ENCODE data around the gene EQTN.

The EQTN gene

DNA sequence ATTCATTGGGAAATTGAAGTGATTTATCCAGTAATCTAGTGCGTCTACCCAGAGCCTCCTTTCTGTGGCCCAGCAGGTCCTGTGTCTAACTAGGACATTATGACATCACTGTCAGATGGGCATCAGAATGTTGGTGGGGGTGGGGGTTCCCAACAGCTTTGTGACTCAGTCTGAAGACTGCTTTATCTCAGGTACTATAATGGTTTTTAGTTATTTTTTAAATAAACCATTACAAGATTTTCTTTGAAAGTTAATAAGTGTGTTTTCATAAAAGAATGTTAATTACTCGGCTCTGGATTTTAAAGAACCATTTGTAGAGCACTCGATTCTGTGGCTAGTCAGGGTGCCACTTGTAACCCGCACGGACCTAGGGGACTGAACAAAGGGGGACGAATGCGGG, at the start of gene EQTN:
Gene EQTN, minus strand, starts transcription at position 101 of the 400 bp plus-strand sequence. Its CDS starts 95 bp downstream, at position 6.
- H3K36me3 ChIP-seq (ENCODE audit: insufficient read depth, low read depth, low read length), result no peaks in the 10 kb centered on the region
- H3K27me3 ChIP-seq (ENCODE audit: insufficient read depth, low read length), result no peaks in the 10 kb centered on the region
- H3K4me3 ChIP-seq (ENCODE audit: low read length), result no peak within 1 kb of the TSS
- H3K9me3 ChIP-seq (ENCODE audit: insufficient read depth, low read depth, low read length), result no peaks in the 10 kb centered on the region
- H3K27ac ChIP-seq (ENCODE audit: low read length), result no peak within 1 kb of the TSS
- H3K4me1 ChIP-seq (ENCODE audit: insufficient read depth, low read length), result no peaks in the 10 kb centered on the region
- H3K9ac ChIP-seq (ENCODE audit: low read depth, low read length), result no peak within 1 kb of the TSS

DNA sequence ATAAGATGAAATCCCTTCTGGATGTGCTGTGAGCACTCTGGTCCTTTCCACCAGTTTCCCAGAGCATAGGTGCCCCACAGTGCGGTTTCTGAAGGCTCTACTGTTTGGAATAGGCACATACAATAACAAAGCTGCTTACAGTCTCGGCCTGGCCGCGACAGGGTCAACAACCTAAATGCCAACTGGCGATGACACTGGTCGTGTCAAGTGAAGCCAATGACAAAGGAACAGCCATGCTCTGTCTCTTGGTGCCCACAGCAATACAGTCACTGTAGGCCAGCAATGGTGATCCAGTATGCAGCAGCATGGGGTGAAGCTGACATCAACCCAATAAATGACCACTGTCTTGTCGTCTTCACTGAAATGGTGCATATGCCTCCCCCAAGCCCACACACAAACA, 47.8 kb upstream of the EQTN start:
- H3K27ac ChIP-seq (ENCODE audit: low read length), result no peak overlapping the region
- no peak overlapping the region for H3K4me3 ChIP-seq (ENCODE audit: low read length)
- no peaks in the 10 kb centered on the region for H3K27me3 ChIP-seq (ENCODE audit: insufficient read depth, low read length)
- H3K4me1 ChIP-seq (ENCODE audit: insufficient read depth, low read length), result peaks cover 19% of the 10 kb centered on the region; the same call in 1 of the 2 replicates
- H3K9ac ChIP-seq (ENCODE audit: low read depth, low read length), result no peak overlapping the region
- no peaks in the 10 kb centered on the region for H3K9me3 ChIP-seq (ENCODE audit: insufficient read depth, low read depth, low read length)
- no peaks in the 10 kb centered on the region for H3K36me3 ChIP-seq (ENCODE audit: insufficient read depth, low read depth, low read length)

DNA sequence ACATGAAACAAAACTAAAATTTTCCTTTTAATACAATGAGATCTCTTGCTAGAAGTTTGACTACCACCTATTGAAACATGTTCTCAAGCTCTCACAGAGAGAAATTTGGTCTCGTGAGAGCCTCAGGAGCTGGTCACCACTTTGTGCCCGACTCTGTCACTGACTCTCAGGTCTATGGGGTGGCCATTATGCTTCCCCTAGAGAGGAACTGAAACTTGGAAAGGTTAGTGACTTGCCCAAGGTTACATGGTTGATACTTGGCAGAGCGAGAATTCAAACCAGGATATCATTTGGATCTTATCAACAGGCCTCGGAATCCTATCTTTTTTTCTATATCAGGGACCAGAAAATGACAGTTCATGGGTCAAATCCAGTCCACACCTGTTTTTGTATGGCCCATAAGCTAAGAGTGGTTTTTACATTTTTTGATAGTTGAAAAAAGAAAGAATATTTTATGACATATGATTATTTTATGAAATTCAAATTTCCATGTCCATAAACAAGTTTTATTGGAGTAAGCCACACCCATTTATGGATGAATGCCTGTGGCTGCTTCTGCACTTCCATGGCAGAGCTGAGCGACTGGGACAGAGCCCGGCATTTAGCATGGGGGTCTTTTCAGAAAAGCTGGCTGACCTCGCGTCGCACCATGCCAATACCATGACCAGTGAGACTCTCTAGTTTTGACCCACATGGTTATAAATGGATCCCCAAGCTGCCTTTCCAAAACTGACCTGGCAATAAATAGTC, 44.8 kb upstream of the EQTN start:
- Histone ChIP-seq H3K27me3 (ENCODE audit: insufficient read depth, low read length) (no peaks in the 10 kb centered on the region), H3K4me3 (ENCODE audit: low read length) (no peak overlapping the region), H3K36me3 (ENCODE audit: insufficient read depth, low read depth, low read length) (no peaks in the 10 kb centered on the region), H3K27ac (ENCODE audit: low read length) (no peak overlapping the region), H3K9ac (ENCODE audit: low read depth, low read length) (no peak overlapping the region), H3K9me3 (ENCODE audit: insufficient read depth, low read depth, low read length) (no peaks in the 10 kb centered on the region), H3K4me1 (ENCODE audit: insufficient read depth, low read length) (peaks cover 10% of the 10 kb centered on the region; the same call in 1 of the 2 replicates)

GRCh38 chr9:27340961-27341511, 44.1 kb upstream of the EQTN start:
- Histone ChIP-seq H3K4me3 (ENCODE audit: low read length) (no peak overlapping the region), H3K36me3 (ENCODE audit: insufficient read depth, low read depth, low read length) (no peaks in the 10 kb centered on the region), H3K27me3 (ENCODE audit: insufficient read depth, low read length) (no peaks in the 10 kb centered on the region), H3K4me1 (ENCODE audit: insufficient read depth, low read length) (peaks cover 16% of the 10 kb centered on the region; the same call in 1 of the 2 replicates), H3K9me3 (ENCODE audit: insufficient read depth, low read depth, low read length) (no peaks in the 10 kb centered on the region), H3K27ac (ENCODE audit: low read length) (no peak overlapping the region), H3K9ac (ENCODE audit: low read depth, low read length) (no peak overlapping the region)

DNA sequence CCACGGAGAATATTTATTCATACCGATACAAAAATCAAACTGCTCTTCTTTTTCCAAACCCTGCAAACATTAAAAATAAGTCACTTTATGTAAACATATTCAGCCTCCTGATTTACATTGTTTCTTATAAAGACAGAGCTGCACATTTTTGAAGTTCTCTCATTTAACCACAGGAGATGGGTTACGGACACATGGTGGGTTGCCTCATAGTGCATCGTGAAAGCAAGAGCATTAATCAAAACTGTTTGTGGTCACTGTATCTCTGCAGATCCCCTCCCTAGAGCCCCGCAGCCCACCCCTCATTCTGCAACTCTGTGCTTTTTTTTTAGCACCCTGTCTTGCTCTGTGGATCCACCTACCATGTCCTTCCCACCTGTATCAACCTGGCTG, 43.3 kb upstream of the EQTN start:
- Histone ChIP-seq H3K4me1 (ENCODE audit: insufficient read depth, low read length) (peaks cover 20% of the 10 kb centered on the region; the same call in 1 of the 2 replicates), H3K27ac (ENCODE audit: low read length) (no peak overlapping the region), H3K9ac (ENCODE audit: low read depth, low read length) (no peak overlapping the region), H3K36me3 (ENCODE audit: insufficient read depth, low read depth, low read length) (no peaks in the 10 kb centered on the region), H3K4me3 (ENCODE audit: low read length) (no peak overlapping the region), H3K27me3 (ENCODE audit: insufficient read depth, low read length) (no peaks in the 10 kb centered on the region), H3K9me3 (ENCODE audit: insufficient read depth, low read depth, low read length) (no peaks in the 10 kb centered on the region)

DNA sequence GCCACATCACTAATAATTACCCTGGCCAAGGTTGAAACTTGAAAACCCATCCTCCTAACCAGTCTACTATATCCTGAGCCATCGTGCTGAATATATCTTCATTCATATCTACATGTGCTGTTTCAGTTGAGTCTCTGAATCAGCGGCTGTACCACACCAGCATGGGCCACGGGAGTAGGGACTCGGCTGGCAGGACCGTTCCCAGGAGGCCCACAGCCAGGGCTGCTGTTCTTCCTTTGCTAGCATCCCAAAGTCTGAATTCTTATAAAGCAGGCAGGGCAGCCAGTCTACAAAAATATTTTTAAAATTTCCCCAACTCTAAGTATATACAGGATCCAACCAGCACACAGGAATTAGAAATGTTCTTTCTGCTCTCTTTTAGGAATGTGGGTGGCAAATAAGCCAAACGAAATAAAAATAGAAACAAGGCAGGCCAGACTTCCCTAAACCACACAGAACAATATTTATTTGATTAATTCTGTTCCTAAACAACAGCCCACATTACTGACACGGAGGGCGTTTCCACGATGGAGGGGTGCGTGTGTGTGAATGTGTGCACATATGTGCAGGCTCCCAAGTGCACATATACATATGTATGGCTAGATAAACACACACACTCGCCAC, 42.8 kb upstream of the EQTN start:
- H3K9me3 ChIP-seq (ENCODE audit: insufficient read depth, low read depth, low read length), result no peaks in the 10 kb centered on the region
- no peaks in the 10 kb centered on the region for H3K36me3 ChIP-seq (ENCODE audit: insufficient read depth, low read depth, low read length)
- H3K9ac ChIP-seq (ENCODE audit: low read depth, low read length), result no peak overlapping the region
- H3K4me1 ChIP-seq (ENCODE audit: insufficient read depth, low read length), result peaks cover 20% of the 10 kb centered on the region; the same call in 1 of the 2 replicates
- no peak overlapping the region for H3K27ac ChIP-seq (ENCODE audit: low read length)
- no peak overlapping the region for H3K4me3 ChIP-seq (ENCODE audit: low read length)
- no peaks in the 10 kb centered on the region for H3K27me3 ChIP-seq (ENCODE audit: insufficient read depth, low read length)

- Histone ChIP-seq H3K4me3 (ENCODE audit: low read length) (no peak overlapping the region), H3K27me3 (ENCODE audit: insufficient read depth, low read length) (no peaks in the 10 kb centered on the region), H3K9me3 (ENCODE audit: insufficient read depth, low read depth, low read length) (no peaks in the 10 kb centered on the region), H3K9ac (ENCODE audit: low read depth, low read length) (no peak overlapping the region), H3K27ac (ENCODE audit: low read length) (no peak overlapping the region), H3K4me1 (ENCODE audit: insufficient read depth, low read length) (peaks cover 30% of the 10 kb centered on the region), H3K36me3 (ENCODE audit: insufficient read depth, low read depth, low read length) (no peaks in the 10 kb centered on the region)
Measured at GRCh38 chr9:27338527-27338903, 41.6 kb upstream of the EQTN start.

GRCh38 chr9:27337833-27338526, 41.0 kb upstream of the EQTN start:
- H3K9ac ChIP-seq (ENCODE audit: low read depth, low read length), result no peak overlapping the region
- H3K4me1 ChIP-seq (ENCODE audit: insufficient read depth, low read length), result peaks cover 32% of the 10 kb centered on the region
- no peaks in the 10 kb centered on the region for H3K9me3 ChIP-seq (ENCODE audit: insufficient read depth, low read depth, low read length)
- H3K27ac ChIP-seq (ENCODE audit: low read length), result no peak overlapping the region
- H3K4me3 ChIP-seq (ENCODE audit: low read length), result no peak overlapping the region
- no peaks in the 10 kb centered on the region for H3K36me3 ChIP-seq (ENCODE audit: insufficient read depth, low read depth, low read length)
- H3K27me3 ChIP-seq (ENCODE audit: insufficient read depth, low read length), result no peaks in the 10 kb centered on the region

- H3K4me3 ChIP-seq (ENCODE audit: low read length), result no peak overlapping the region
- no peak overlapping the region for H3K27ac ChIP-seq (ENCODE audit: low read length)
- H3K9me3 ChIP-seq (ENCODE audit: insufficient read depth, low read depth, low read length), result no peaks in the 10 kb centered on the region
- peaks cover 32% of the 10 kb centered on the region for H3K4me1 ChIP-seq (ENCODE audit: insufficient read depth, low read length)
- no peak overlapping the region for H3K9ac ChIP-seq (ENCODE audit: low read depth, low read length)
- no peaks in the 10 kb centered on the region for H3K36me3 ChIP-seq (ENCODE audit: insufficient read depth, low read depth, low read length)
- H3K27me3 ChIP-seq (ENCODE audit: insufficient read depth, low read length), result no peaks in the 10 kb centered on the region
Measured at GRCh38 chr9:27337236-27337635, 40.3 kb upstream of the EQTN start.

GRCh38 chr9:27336829-27337228, 39.9 kb upstream of the EQTN start:
- no peak overlapping the region for H3K27ac ChIP-seq (ENCODE audit: low read length)
- H3K4me1 ChIP-seq (ENCODE audit: insufficient read depth, low read length), result peaks cover 32% of the 10 kb centered on the region
- no peaks in the 10 kb centered on the region for H3K27me3 ChIP-seq (ENCODE audit: insufficient read depth, low read length)
- no peaks in the 10 kb centered on the region for H3K9me3 ChIP-seq (ENCODE audit: insufficient read depth, low read depth, low read length)
- H3K36me3 ChIP-seq (ENCODE audit: insufficient read depth, low read depth, low read length), result no peaks in the 10 kb centered on the region
- no peak overlapping the region for H3K9ac ChIP-seq (ENCODE audit: low read depth, low read length)
- no peak overlapping the region for H3K4me3 ChIP-seq (ENCODE audit: low read length)

DNA sequence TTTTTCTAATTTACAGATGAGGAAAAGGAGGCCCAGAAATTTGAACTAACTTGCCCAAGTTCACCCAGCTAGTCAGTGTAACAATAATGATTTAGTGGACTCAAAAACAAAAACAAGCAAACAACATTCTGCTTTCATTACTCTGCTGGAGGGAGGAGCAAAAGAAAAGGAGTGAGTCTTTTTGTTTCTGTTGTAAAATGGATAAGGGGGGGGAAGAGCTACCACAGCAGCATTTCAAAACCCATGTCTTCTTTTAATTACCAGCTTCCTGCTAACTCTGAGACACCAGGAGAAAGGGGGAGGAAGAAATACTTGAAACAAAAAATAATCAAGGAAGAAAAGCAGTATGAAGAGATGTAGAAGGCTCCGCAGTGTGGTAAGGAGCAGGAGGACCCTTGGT, 39.2 kb upstream of the EQTN start:
- Histone ChIP-seq H3K9ac (ENCODE audit: low read depth, low read length) (no peak overlapping the region), H3K4me3 (ENCODE audit: low read length) (no peak overlapping the region), H3K27ac (ENCODE audit: low read length) (no peak overlapping the region), H3K4me1 (ENCODE audit: insufficient read depth, low read length) (peaks cover 26% of the 10 kb centered on the region), H3K27me3 (ENCODE audit: insufficient read depth, low read length) (no peaks in the 10 kb centered on the region), H3K36me3 (ENCODE audit: insufficient read depth, low read depth, low read length) (no peaks in the 10 kb centered on the region), H3K9me3 (ENCODE audit: insufficient read depth, low read depth, low read length) (no peaks in the 10 kb centered on the region)

Data from iPS-20b (cell line).